HEK293 (cell line): ENCODE data around the gene LYL1.
A peak's percentile ranks its signal among the peaks of the same experiment; 100 is the strongest.

Experiments
- KLF17 ChIP-seq: fragments of 450-650 bp; formaldehyde crosslinking; IDR thresholded peaks from 2 replicates; pipeline ENCODE4 v1.5.1; 2016; ENCODE audit warnings: missing biosample characterization, missing genetic modification characterization
- MZF1 ChIP-seq: fragments of 450-650 bp; formaldehyde crosslinking; IDR thresholded peaks from 2 replicates; pipeline ENCODE4 v1.5.1; 2017; ENCODE audit warnings: missing biosample characterization, missing genetic modification characterization, borderline replicate concordance
- RBAK ChIP-seq: fragments of 450-650 bp; formaldehyde crosslinking; IDR thresholded peaks from 2 replicates; pipeline ENCODE4 v1.5.1; 2016; ENCODE audit warnings: missing biosample characterization, missing genetic modification characterization
- TRIM28 ChIP-seq: IDR thresholded peaks from 2 replicates; pipeline ENCODE4 v1.6.1; 2011; ENCODE audit warnings: low read length, control low read depth, borderline replicate concordance
- YY1 ChIP-seq: fragments of 450-650 bp; formaldehyde crosslinking; IDR thresholded peaks from 2 replicates; pipeline ENCODE4 v1.5.1; 2018; ENCODE audit warnings: missing biosample characterization, missing genetic modification characterization
- ZBTB1 ChIP-seq: fragments of 450-650 bp; formaldehyde crosslinking; IDR thresholded peaks from 2 replicates; pipeline ENCODE4 v1.5.1; 2016; ENCODE audit warnings: missing biosample characterization, missing genetic modification characterization
- ZNF10 ChIP-seq: fragments of 450-650 bp; formaldehyde crosslinking; IDR thresholded peaks from 2 replicates; pipeline ENCODE4 v1.5.1; 2017; ENCODE audit warnings: missing biosample characterization, missing genetic modification characterization
- ZNF133 ChIP-seq: fragments of 450-650 bp; formaldehyde crosslinking; IDR thresholded peaks from 2 replicates; pipeline ENCODE4 v1.5.1; 2016; ENCODE audit warnings: missing biosample characterization, missing genetic modification characterization
- ZNF140 ChIP-seq: fragments of 450-650 bp; formaldehyde crosslinking; IDR thresholded peaks from 2 replicates; pipeline ENCODE4 v1.5.1; 2016; ENCODE audit warnings: missing biosample characterization, missing genetic modification characterization
- ZNF146 ChIP-seq: fragments of 450-650 bp; formaldehyde crosslinking; IDR thresholded peaks from 2 replicates; pipeline ENCODE4 v1.5.1; 2016; ENCODE audit warnings: missing biosample characterization, missing genetic modification characterization
- ZNF211 ChIP-seq: fragments of 450-650 bp; formaldehyde crosslinking; IDR thresholded peaks from 2 replicates; pipeline ENCODE4 v1.5.1; 2016; ENCODE audit warnings: low read depth, missing biosample characterization, missing genetic modification characterization
- ZNF280C ChIP-seq: fragments of 450-650 bp; formaldehyde crosslinking; IDR thresholded peaks from 2 replicates; pipeline ENCODE4 v1.5.1; 2016; ENCODE audit warnings: missing biosample characterization, missing genetic modification characterization
- ZNF394 ChIP-seq: fragments of 450-650 bp; formaldehyde crosslinking; IDR thresholded peaks from 2 replicates; pipeline ENCODE4 v1.5.1; 2016; ENCODE audit warnings: missing biosample characterization, missing genetic modification characterization, mild to moderate bottlenecking, moderate library complexity, borderline replicate concordance
- ZNF510 ChIP-seq: fragments of 450-650 bp; formaldehyde crosslinking; IDR thresholded peaks from 2 replicates; pipeline ENCODE4 v1.5.1; 2018; ENCODE audit warnings: mild to moderate bottlenecking, missing genetic modification characterization, missing biosample characterization; ENCODE audit not compliant: insufficient replicate concordance
- ZNF776 ChIP-seq: fragments of 450-650 bp; formaldehyde crosslinking; IDR thresholded peaks from 2 replicates; pipeline ENCODE4 v1.5.0; 2017; ENCODE audit warnings: missing biosample characterization, missing genetic modification characterization, borderline replicate concordance
- ZNF830 ChIP-seq: fragments of 450-650 bp; IDR thresholded peaks from 2 replicates; pipeline ENCODE4 v1.5.0; 2018; ENCODE audit warnings: missing biosample characterization, missing genetic modification characterization, low read depth, mild to moderate bottlenecking, moderate library complexity
- TF ChIP-seq, protein P1 (sequence below): fragments of 450-650 bp; formaldehyde crosslinking; IDR thresholded peaks from 2 replicates; pipeline ENCODE4 v1.5.1; 2016; ENCODE audit warnings: missing biosample characterization, missing genetic modification characterization
- TF ChIP-seq, protein P2 (sequence below): fragments of 450-650 bp; formaldehyde crosslinking; IDR thresholded peaks from 2 replicates; pipeline ENCODE4 v1.5.1; 2016; ENCODE audit warnings: missing biosample characterization, missing genetic modification characterization, borderline replicate concordance
- TF ChIP-seq, protein P3 (sequence below): fragments of 450-650 bp; formaldehyde crosslinking; IDR thresholded peaks from 2 replicates; pipeline ENCODE4 v1.5.1; 2016; ENCODE audit warnings: missing biosample characterization, missing genetic modification characterization
- TF ChIP-seq, protein P4 (sequence below): fragments of 450-650 bp; formaldehyde crosslinking; IDR thresholded peaks from 2 replicates; pipeline ENCODE4 v1.5.1; 2016; ENCODE audit warnings: missing biosample characterization, missing genetic modification characterization, low read depth
- TF ChIP-seq, protein P5 (sequence below): fragments of 450-650 bp; formaldehyde crosslinking; IDR thresholded peaks from 2 replicates; pipeline ENCODE4 v1.5.1; 2016; ENCODE audit warnings: missing biosample characterization, missing genetic modification characterization
- TF ChIP-seq, protein P6 (sequence below): fragments of 450-650 bp; formaldehyde crosslinking; IDR thresholded peaks from 2 replicates; pipeline ENCODE4 v1.5.1; 2017; ENCODE audit warnings: missing biosample characterization, missing genetic modification characterization

LYL1 gene

DNA sequence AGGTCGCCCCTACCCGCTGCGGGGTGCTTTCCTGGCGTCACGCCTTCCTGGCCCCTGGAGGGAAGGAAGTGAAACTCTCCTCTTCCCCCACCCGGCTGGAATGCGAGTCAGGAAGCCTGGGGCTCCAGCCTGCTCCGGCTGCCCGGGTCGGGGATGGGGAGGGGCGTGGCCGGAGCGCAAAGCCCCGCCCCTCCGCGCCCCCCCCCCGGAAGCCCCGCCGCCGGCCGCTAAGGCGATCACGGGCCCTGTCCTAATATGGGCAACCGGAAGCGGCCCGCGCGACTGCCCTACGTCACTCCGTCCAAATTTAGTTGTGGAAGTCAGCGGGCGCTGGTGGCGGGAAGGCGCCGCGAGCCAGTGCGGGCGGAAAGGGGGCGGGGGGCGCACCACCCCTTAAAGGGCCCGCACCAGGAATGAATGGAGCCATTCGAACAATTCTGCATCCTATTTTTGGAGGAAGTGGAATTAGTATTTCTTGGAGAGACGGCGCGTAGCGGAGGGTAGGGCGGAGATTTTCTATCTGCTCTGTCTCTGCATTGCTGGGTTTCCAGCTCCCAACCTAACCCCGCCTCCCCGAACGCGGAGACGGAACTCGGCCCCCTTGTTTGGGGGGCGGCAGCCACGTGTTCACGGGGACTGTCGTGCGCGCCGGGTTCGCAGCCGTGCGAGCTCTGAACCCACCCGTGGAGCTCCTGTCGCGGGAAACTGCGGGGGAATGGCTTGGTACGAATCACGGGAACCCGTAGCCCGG, 49.1 kb upstream of the LYL1 start (continued):
- no peak for TF ChIP-seq ZNF280C (tag by site-specific recombination)
- no peak for TF ChIP-seq ZNF394 (tag by site-specific recombination)
- TF ChIP-seq, protein P1, sequence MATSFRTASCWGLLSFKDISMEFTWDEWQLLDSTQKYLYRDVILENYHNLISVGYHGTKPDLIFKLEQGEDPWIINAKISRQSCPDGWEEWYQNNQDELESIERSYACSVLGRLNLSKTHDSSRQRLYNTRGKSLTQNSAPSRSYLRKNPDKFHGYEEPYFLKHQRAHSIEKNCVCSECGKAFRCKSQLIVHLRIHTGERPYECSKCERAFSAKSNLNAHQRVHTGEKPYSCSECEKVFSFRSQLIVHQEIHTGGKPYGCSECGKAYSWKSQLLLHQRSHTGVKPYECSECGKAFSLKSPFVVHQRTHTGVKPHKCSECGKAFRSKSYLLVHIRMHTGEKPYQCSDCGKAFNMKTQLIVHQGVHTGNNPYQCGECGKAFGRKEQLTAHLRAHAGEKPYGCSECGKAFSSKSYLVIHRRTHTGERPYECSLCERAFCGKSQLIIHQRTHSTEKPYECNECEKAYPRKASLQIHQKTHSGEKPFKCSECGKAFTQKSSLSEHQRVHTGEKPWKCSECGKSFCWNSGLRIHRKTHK (tag by site-specific recombination): no peak
- no peak for TF ChIP-seq ZNF10 (tag by site-specific recombination)
- no peak for TF ChIP-seq ZNF140
- no peak for TF ChIP-seq RBAK (tag by site-specific recombination)
- TF ChIP-seq, protein P2, sequence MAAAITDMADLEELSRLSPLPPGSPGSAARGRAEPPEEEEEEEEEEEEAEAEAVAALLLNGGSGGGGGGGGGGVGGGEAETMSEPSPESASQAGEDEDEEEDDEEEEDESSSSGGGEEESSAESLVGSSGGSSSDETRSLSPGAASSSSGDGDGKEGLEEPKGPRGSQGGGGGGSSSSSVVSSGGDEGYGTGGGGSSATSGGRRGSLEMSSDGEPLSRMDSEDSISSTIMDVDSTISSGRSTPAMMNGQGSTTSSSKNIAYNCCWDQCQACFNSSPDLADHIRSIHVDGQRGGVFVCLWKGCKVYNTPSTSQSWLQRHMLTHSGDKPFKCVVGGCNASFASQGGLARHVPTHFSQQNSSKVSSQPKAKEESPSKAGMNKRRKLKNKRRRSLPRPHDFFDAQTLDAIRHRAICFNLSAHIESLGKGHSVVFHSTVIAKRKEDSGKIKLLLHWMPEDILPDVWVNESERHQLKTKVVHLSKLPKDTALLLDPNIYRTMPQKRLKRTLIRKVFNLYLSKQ (tag by site-specific recombination): no peak
- TF ChIP-seq, protein P3, sequence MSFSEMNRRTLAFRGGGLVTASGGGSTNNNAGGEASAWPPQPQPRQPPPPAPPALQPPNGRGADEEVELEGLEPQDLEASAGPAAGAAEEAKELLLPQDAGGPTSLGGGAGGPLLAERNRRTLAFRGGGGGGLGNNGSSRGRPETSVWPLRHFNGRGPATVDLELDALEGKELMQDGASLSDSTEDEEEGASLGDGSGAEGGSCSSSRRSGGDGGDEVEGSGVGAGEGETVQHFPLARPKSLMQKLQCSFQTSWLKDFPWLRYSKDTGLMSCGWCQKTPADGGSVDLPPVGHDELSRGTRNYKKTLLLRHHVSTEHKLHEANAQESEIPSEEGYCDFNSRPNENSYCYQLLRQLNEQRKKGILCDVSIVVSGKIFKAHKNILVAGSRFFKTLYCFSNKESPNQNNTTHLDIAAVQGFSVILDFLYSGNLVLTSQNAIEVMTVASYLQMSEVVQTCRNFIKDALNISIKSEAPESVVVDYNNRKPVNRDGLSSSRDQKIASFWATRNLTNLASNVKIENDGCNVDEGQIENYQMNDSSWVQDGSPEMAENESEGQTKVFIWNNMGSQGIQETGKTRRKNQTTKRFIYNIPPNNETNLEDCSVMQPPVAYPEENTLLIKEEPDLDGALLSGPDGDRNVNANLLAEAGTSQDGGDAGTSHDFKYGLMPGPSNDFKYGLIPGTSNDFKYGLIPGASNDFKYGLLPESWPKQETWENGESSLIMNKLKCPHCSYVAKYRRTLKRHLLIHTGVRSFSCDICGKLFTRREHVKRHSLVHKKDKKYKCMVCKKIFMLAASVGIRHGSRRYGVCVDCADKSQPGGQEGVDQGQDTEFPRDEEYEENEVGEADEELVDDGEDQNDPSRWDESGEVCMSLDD (tag by site-specific recombination): peak; percentile 95
- TF ChIP-seq, protein P4, sequence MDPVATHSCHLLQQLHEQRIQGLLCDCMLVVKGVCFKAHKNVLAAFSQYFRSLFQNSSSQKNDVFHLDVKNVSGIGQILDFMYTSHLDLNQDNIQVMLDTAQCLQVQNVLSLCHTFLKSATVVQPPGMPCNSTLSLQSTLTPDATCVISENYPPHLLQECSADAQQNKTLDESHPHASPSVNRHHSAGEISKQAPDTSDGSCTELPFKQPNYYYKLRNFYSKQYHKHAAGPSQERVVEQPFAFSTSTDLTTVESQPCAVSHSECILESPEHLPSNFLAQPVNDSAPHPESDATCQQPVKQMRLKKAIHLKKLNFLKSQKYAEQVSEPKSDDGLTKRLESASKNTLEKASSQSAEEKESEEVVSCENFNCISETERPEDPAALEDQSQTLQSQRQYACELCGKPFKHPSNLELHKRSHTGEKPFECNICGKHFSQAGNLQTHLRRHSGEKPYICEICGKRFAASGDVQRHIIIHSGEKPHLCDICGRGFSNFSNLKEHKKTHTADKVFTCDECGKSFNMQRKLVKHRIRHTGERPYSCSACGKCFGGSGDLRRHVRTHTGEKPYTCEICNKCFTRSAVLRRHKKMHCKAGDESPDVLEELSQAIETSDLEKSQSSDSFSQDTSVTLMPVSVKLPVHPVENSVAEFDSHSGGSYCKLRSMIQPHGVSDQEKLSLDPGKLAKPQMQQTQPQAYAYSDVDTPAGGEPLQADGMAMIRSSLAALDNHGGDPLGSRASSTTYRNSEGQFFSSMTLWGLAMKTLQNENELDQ (tag by site-specific recombination): no peak
- TF ChIP-seq ZNF146 (tag by site-specific recombination): no peak
- no peak for TF ChIP-seq ZNF133
- 0 out of 2 replicates have a peak, but pooled peaks have one; percentile 14 for TF ChIP-seq MZF1 (tag by site-specific recombination)
- no peak for TF ChIP-seq ZNF830 (tag by site-specific recombination)
- TF ChIP-seq, protein P5, sequence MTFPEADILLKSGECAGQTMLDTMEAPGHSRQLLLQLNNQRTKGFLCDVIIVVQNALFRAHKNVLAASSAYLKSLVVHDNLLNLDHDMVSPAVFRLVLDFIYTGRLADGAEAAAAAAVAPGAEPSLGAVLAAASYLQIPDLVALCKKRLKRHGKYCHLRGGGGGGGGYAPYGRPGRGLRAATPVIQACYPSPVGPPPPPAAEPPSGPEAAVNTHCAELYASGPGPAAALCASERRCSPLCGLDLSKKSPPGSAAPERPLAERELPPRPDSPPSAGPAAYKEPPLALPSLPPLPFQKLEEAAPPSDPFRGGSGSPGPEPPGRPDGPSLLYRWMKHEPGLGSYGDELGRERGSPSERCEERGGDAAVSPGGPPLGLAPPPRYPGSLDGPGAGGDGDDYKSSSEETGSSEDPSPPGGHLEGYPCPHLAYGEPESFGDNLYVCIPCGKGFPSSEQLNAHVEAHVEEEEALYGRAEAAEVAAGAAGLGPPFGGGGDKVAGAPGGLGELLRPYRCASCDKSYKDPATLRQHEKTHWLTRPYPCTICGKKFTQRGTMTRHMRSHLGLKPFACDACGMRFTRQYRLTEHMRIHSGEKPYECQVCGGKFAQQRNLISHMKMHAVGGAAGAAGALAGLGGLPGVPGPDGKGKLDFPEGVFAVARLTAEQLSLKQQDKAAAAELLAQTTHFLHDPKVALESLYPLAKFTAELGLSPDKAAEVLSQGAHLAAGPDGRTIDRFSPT (tag by site-specific recombination): no peak; the same call in 1 of the 2 replicates
- TF ChIP-seq, protein P6, sequence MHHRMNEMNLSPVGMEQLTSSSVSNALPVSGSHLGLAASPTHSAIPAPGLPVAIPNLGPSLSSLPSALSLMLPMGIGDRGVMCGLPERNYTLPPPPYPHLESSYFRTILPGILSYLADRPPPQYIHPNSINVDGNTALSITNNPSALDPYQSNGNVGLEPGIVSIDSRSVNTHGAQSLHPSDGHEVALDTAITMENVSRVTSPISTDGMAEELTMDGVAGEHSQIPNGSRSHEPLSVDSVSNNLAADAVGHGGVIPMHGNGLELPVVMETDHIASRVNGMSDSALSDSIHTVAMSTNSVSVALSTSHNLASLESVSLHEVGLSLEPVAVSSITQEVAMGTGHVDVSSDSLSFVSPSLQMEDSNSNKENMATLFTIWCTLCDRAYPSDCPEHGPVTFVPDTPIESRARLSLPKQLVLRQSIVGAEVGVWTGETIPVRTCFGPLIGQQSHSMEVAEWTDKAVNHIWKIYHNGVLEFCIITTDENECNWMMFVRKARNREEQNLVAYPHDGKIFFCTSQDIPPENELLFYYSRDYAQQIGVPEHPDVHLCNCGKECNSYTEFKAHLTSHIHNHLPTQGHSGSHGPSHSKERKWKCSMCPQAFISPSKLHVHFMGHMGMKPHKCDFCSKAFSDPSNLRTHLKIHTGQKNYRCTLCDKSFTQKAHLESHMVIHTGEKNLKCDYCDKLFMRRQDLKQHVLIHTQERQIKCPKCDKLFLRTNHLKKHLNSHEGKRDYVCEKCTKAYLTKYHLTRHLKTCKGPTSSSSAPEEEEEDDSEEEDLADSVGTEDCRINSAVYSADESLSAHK (tag by site-specific recombination): peak; percentile 95
- no peak for TF ChIP-seq ZNF776 (tag by site-specific recombination)
- TF ChIP-seq YY1 (tag by site-specific recombination): no peak; the same call in 1 of the 2 replicates
- TF ChIP-seq ZBTB1 (tag by site-specific recombination): no peak
- TF ChIP-seq ZNF510 (tag by site-specific recombination): no peak
- TF ChIP-seq TRIM28: no peak
- peak; percentile 47 for TF ChIP-seq KLF17
- no peak for TF ChIP-seq ZNF211 (tag by site-specific recombination)
